HEK293 (cell line): ENCODE data around the gene AIG1.
A peak's percentile ranks its signal among the peaks of the same experiment; 100 is the strongest.

Experiments
- BCL11A ChIP-seq: fragments of 450-650 bp; formaldehyde crosslinking; IDR thresholded peaks from 2 replicates; pipeline ENCODE4 v1.5.1; 2016; ENCODE audit warnings: low read depth, missing biosample characterization, missing genetic modification characterization
- BCL11B ChIP-seq: fragments of 450-650 bp; formaldehyde crosslinking; IDR thresholded peaks from 2 replicates; pipeline ENCODE4 v1.5.1; 2016; ENCODE audit warnings: low read depth, missing biosample characterization, missing genetic modification characterization
- GLIS2 ChIP-seq: fragments of 450-650 bp; formaldehyde crosslinking; IDR thresholded peaks from 2 replicates; pipeline ENCODE4 v1.5.1; 2016; ENCODE audit warnings: missing biosample characterization, missing genetic modification characterization
- HOXC10 ChIP-seq: sonication (generic); formaldehyde crosslinking; IDR thresholded peaks from 2 replicates; pipeline ENCODE4 v1.8.1; 2023; ENCODE audit warnings: mild to moderate bottlenecking, missing genetic modification reagents
- KLF9 ChIP-seq: fragments of 450-650 bp; formaldehyde crosslinking; IDR thresholded peaks from 2 replicates; pipeline ENCODE4 v1.5.1; 2016; ENCODE audit warnings: missing biosample characterization, missing genetic modification characterization, low read depth
- WT1 ChIP-seq: fragments of 450-650 bp; formaldehyde crosslinking; IDR thresholded peaks from 2 replicates; pipeline ENCODE4 v1.5.1; 2016; ENCODE audit warnings: missing biosample characterization, missing genetic modification characterization
- ZBTB10 ChIP-seq: fragments of 450-650 bp; formaldehyde crosslinking; IDR thresholded peaks from 2 replicates; pipeline ENCODE4 v1.5.1; 2016; ENCODE audit warnings: missing biosample characterization, missing genetic modification characterization
- ZBTB17 ChIP-seq: fragments of 450-650 bp; formaldehyde crosslinking; IDR thresholded peaks from 2 replicates; pipeline ENCODE4 v1.5.1; 2016; ENCODE audit warnings: missing biosample characterization, missing genetic modification characterization
- ZBTB48 ChIP-seq: fragments of 450-650 bp; formaldehyde crosslinking; IDR thresholded peaks from 2 replicates; pipeline ENCODE4 v1.5.1; 2016; ENCODE audit warnings: missing biosample characterization, missing genetic modification characterization
- ZFHX2 ChIP-seq: fragments of 450-650 bp; formaldehyde crosslinking; conservative IDR thresholded peaks from 2 replicates; pipeline ENCODE4 v1.5.1; 2016; ENCODE audit warnings: missing biosample characterization, missing genetic modification characterization
- ZIC2 ChIP-seq: fragments of 450-650 bp; formaldehyde crosslinking; IDR thresholded peaks from 2 replicates; pipeline ENCODE4 v1.5.1; 2016; ENCODE audit warnings: missing biosample characterization, missing genetic modification characterization
- ZNF140 ChIP-seq: fragments of 450-650 bp; formaldehyde crosslinking; IDR thresholded peaks from 2 replicates; pipeline ENCODE4 v1.5.1; 2016; ENCODE audit warnings: missing biosample characterization, missing genetic modification characterization
- ZNF2 ChIP-seq: fragments of 450-650 bp; formaldehyde crosslinking; IDR thresholded peaks from 2 replicates; pipeline ENCODE4 v1.5.1; 2016; ENCODE audit warnings: missing biosample characterization, missing genetic modification characterization
- ZNF24 ChIP-seq: fragments of 450-650 bp; formaldehyde crosslinking; IDR thresholded peaks from 2 replicates; pipeline ENCODE4 v1.5.1; 2016; ENCODE audit warnings: missing biosample characterization, missing genetic modification characterization
- ZNF274 ChIP-seq, 2 experiments: fragments of 200-500 bp in 1 of 2; fragments of 450-650 bp in 1 of 2; sonication (Bioruptor generic) in 1 of 2; formaldehyde crosslinking in 1 of 2; IDR thresholded peaks; 2 replicates each; pipeline versions ENCODE4 v1.5.1 to v1.6.1; 2014 to 2016; ENCODE audit warnings: borderline replicate concordance in 1 of 2, inconsistent platforms in 1 of 2, low read length in 1 of 2, missing biosample characterization in 1 of 2, missing genetic modification characterization in 1 of 2
- ZNF398 ChIP-seq: fragments of 450-650 bp; formaldehyde crosslinking; IDR thresholded peaks from 2 replicates; pipeline ENCODE4 v1.5.1; 2017; ENCODE audit warnings: missing biosample characterization, missing genetic modification characterization
- ZNF521 ChIP-seq: fragments of 450-650 bp; formaldehyde crosslinking; IDR thresholded peaks from 2 replicates; pipeline ENCODE4 v1.5.1; 2017; ENCODE audit warnings: missing biosample characterization, mild to moderate bottlenecking, missing genetic modification characterization
- ZNF549 ChIP-seq: fragments of 450-650 bp; IDR thresholded peaks from 2 replicates; pipeline ENCODE4 v1.5.1; 2018; ENCODE audit warnings: missing biosample characterization, missing genetic modification characterization, mild to moderate bottlenecking, inconsistent platforms, moderate library complexity
- ZNF560 ChIP-seq: fragments of 450-650 bp; formaldehyde crosslinking; IDR thresholded peaks from 2 replicates; pipeline ENCODE4 v1.5.1; 2017; ENCODE audit warnings: missing biosample characterization, missing genetic modification characterization, borderline replicate concordance
- ZNF623 ChIP-seq: fragments of 450-650 bp; formaldehyde crosslinking; IDR thresholded peaks from 2 replicates; pipeline ENCODE4 v1.5.1; 2016; ENCODE audit warnings: missing biosample characterization, missing genetic modification characterization
- ZNF707 ChIP-seq: fragments of 450-650 bp; formaldehyde crosslinking; IDR thresholded peaks from 2 replicates; pipeline ENCODE4 v1.5.1; 2016; ENCODE audit warnings: missing biosample characterization, missing genetic modification characterization
- ZNF785 ChIP-seq: fragments of 450-650 bp; formaldehyde crosslinking; IDR thresholded peaks from 2 replicates; pipeline ENCODE4 v1.5.1; 2016; ENCODE audit warnings: missing biosample characterization, missing genetic modification characterization
- ZXDB ChIP-seq: fragments of 450-650 bp; formaldehyde crosslinking; IDR thresholded peaks from 2 replicates; pipeline ENCODE4 v1.5.1; 2016; ENCODE audit warnings: missing biosample characterization, missing genetic modification characterization
- TF ChIP-seq, protein P1 (sequence below): fragments of 450-650 bp; formaldehyde crosslinking; conservative IDR thresholded peaks from 2 replicates; pipeline ENCODE4 v1.5.1; 2016; ENCODE audit warnings: low read depth, missing biosample characterization, missing genetic modification characterization
- TF ChIP-seq, protein P2 (sequence below): fragments of 450-650 bp; formaldehyde crosslinking; IDR thresholded peaks from 2 replicates; pipeline ENCODE4 v1.5.1; 2016; ENCODE audit warnings: missing biosample characterization, missing genetic modification characterization
- TF ChIP-seq, protein P3 (sequence below): fragments of 450-650 bp; formaldehyde crosslinking; IDR thresholded peaks from 2 replicates; pipeline ENCODE4 v1.5.1; 2017; ENCODE audit warnings: missing biosample characterization, missing genetic modification characterization

Gene AIG1

DNA sequence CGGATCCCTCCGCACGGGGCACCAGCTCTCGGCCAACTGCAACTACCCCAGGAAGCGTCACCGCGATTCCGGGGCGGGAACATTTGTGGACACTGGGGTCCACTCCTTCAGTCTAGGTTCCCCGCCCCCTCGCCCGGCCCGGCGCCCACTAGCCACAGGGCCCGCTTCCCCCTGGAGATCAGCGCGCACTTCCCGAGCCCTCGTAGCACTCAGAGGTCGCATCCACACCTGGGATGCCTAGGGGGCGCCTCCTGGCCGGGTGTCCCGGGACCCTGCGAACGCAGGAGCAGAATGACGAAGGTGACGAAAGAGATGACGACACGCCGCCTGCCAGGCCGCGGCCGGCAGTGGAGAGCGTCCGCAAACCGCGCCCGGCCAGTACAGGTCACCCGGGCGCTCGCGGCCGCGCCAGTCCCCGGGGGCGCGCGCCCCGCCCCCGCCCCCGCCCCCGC, 309 bp upstream of the AIG1 start (continued):
- TF ChIP-seq KLF9 (tag by site-specific recombination), result peak; percentile 71
- peak; percentile 18; the same call in 1 of the 2 replicates for TF ChIP-seq ZNF398 (tag by site-specific recombination)
- peak; percentile 49 for TF ChIP-seq ZFHX2
- peak; percentile 44 for TF ChIP-seq ZBTB17
- TF ChIP-seq, protein P1, sequence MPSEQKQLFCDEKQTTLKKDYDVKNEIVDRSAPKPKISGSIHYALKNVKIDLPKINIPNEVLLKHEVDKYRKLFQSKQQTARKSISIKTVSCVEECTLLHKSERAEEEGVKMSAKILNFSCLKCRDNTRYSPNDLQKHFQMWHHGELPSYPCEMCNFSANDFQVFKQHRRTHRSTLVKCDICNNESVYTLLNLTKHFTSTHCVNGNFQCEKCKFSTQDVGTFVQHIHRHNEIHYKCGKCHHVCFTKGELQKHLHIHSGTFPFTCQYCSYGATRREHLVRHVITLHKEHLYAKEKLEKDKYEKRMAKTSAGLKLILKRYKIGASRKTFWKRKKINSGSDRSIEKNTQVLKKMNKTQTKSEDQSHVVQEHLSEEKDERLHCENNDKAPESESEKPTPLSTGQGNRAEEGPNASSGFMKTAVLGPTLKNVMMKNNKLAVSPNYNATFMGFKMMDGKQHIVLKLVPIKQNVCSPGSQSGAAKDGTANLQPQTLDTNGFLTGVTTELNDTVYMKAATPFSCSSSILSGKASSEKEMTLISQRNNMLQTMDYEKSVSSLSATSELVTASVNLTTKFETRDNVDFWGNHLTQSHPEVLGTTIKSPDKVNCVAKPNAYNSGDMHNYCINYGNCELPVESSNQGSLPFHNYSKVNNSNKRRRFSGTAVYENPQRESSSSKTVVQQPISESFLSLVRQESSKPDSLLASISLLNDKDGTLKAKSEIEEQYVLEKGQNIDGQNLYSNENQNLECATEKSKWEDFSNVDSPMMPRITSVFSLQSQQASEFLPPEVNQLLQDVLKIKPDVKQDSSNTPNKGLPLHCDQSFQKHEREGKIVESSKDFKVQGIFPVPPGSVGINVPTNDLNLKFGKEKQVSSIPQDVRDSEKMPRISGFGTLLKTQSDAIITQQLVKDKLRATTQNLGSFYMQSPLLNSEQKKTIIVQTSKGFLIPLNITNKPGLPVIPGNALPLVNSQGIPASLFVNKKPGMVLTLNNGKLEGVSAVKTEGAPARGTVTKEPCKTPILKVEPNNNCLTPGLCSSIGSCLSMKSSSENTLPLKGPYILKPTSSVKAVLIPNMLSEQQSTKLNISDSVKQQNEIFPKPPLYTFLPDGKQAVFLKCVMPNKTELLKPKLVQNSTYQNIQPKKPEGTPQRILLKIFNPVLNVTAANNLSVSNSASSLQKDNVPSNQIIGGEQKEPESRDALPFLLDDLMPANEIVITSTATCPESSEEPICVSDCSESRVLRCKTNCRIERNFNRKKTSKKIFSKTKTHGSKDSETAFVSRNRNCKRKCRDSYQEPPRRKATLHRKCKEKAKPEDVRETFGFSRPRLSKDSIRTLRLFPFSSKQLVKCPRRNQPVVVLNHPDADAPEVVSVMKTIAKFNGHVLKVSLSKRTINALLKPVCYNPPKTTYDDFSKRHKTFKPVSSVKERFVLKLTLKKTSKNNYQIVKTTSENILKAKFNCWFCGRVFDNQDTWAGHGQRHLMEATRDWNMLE (tag by site-specific recombination), result 0 out of 2 replicates have a peak, but pooled peaks have one; percentile 35
- peak; percentile 79 for TF ChIP-seq ZIC2 (tag by site-specific recombination)
- peak; percentile 54; the same call in 1 of the 2 replicates for TF ChIP-seq ZNF24 (tag by site-specific recombination)
- TF ChIP-seq, protein P2, sequence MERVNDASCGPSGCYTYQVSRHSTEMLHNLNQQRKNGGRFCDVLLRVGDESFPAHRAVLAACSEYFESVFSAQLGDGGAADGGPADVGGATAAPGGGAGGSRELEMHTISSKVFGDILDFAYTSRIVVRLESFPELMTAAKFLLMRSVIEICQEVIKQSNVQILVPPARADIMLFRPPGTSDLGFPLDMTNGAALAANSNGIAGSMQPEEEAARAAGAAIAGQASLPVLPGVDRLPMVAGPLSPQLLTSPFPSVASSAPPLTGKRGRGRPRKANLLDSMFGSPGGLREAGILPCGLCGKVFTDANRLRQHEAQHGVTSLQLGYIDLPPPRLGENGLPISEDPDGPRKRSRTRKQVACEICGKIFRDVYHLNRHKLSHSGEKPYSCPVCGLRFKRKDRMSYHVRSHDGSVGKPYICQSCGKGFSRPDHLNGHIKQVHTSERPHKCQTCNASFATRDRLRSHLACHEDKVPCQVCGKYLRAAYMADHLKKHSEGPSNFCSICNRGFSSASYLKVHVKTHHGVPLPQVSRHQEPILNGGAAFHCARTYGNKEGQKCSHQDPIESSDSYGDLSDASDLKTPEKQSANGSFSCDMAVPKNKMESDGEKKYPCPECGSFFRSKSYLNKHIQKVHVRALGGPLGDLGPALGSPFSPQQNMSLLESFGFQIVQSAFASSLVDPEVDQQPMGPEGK (tag by site-specific recombination), result peak; percentile 93
- TF ChIP-seq ZNF274 (IDR thresholded peaks at IDR 0.05; ENCODE audit: low read length), result no peak
- TF ChIP-seq ZNF274 (tag by site-specific recombination; IDR thresholded peaks at IDR 0.05; ENCODE audit: borderline replicate concordance), result no peak
- TF ChIP-seq GLIS2, result peak; percentile 97
- peak; percentile 30; the same call in 1 of the 2 replicates for TF ChIP-seq ZXDB (tag by site-specific recombination)
- TF ChIP-seq ZNF560 (tag by site-specific recombination), result no peak
- TF ChIP-seq ZNF623 (tag by site-specific recombination), result 0 out of 2 replicates have a peak, but pooled peaks have one; percentile 11
- 0 out of 2 replicates have a peak, but pooled peaks have one; percentile 66 for TF ChIP-seq BCL11A
- peak; percentile 81 for TF ChIP-seq BCL11B
- TF ChIP-seq ZNF140 (tag by site-specific recombination), result no peak
- peak; percentile 92 for TF ChIP-seq ZBTB10 (tag by site-specific recombination)
- TF ChIP-seq ZNF549 (tag by site-specific recombination), result no peak
- TF ChIP-seq HOXC10 (CRISPR knock-in tag), result no peak
- TF ChIP-seq ZBTB48 (tag by site-specific recombination), result peak; percentile 53
- TF ChIP-seq ZNF785 (tag by site-specific recombination), result peak; percentile 74; the same call in 1 of the 2 replicates
- TF ChIP-seq, protein P3, sequence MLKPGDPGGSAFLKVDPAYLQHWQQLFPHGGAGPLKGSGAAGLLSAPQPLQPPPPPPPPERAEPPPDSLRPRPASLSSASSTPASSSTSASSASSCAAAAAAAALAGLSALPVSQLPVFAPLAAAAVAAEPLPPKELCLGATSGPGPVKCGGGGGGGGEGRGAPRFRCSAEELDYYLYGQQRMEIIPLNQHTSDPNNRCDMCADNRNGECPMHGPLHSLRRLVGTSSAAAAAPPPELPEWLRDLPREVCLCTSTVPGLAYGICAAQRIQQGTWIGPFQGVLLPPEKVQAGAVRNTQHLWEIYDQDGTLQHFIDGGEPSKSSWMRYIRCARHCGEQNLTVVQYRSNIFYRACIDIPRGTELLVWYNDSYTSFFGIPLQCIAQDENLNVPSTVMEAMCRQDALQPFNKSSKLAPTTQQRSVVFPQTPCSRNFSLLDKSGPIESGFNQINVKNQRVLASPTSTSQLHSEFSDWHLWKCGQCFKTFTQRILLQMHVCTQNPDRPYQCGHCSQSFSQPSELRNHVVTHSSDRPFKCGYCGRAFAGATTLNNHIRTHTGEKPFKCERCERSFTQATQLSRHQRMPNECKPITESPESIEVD (tag by site-specific recombination), result no peak
- TF ChIP-seq ZNF2 (tag by site-specific recombination), result peak; percentile 17
- TF ChIP-seq ZNF707 (tag by site-specific recombination), result 0 out of 2 replicates have a peak, but pooled peaks have one; percentile 14
- TF ChIP-seq WT1, result 0 out of 2 replicates have a peak, but pooled peaks have one; percentile 16
- TF ChIP-seq ZNF521 (tag by site-specific recombination), result no peak
